RWPE1 (cell line): ENCODE measurements around the gene FTCD.

Source experiments
- CTCF ChIA-PET: fragments of 350-600 bp; sonication (Branson Sonifier 250); formaldehyde crosslinking; extraction: SDS; loops from one replicate; lab custom pipeline; 2021; lab: Yijun Ruan, JAX
- POLR2A ChIA-PET: fragments of 400-600 bp; formaldehyde crosslinking; extraction: SDS; loops from one replicate; lab custom pipeline; 2020; ENCODE audit warnings: antibody characterized with exemption; ENCODE audit not compliant: low non-redundant PET; lab: Yijun Ruan, JAX
- DNase-seq: peaks from one replicate; pipeline ENCODE4 v3.0.0; 2012; ENCODE audit warnings: low spot score
- H3K27ac ChIP-seq: fragments of 450-650 bp; 2 replicates; pipeline ENCODE4 v1.5.1; 2017
- CTCF ChIP-seq: fragments of 450-650 bp; conservative IDR thresholded peaks from 2 replicates; pipeline ENCODE4 v1.5.1; 2017; ENCODE audit warnings: low read depth, mild to moderate bottlenecking

FTCD gene

DNA sequence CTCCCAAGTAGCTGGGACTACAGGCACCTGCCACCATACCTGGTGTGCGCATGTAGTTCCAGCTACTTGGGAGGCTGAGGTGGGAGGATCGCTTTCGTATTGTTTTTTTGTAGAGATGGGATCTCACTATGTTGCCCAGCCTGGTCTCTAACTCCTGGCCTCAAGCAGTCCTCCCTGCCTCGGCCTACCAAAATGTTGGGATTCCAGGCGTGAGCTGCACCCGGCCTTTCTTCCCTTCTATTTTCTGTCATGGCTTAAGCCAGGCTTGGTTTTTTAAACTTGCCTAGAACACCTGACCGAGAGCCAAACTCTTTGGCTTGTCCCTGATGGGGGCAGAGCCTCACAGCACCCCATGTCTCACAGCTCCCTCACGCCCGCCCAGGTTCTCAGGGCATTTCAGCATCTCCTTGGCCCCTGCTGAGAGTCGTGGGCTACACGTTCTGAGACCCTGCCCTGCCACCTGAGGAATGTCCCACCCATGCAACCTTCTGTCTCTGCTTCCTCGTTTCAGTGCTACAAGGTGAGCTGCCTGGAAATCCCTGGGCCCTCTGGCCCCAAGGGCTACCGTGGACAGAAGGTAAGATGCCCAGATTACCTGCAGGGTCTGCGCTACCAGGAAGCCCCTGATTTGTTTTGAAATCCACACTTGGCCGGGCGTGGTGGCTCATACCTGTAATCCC lies 41.7 kb downstream of the FTCD start:
- ChIA-PET POLR2A (no interaction called here), CTCF (interaction anchor here (0.7 kb wide), 1 partner anchor 30 kb away, joined by 3 read pairs; no protein-coding TSS in a partner anchor)
- no peak for TF ChIP-seq CTCF
- DNase-seq, result no peak
- no peak overlapping the region for H3K27ac ChIP-seq

DNA sequence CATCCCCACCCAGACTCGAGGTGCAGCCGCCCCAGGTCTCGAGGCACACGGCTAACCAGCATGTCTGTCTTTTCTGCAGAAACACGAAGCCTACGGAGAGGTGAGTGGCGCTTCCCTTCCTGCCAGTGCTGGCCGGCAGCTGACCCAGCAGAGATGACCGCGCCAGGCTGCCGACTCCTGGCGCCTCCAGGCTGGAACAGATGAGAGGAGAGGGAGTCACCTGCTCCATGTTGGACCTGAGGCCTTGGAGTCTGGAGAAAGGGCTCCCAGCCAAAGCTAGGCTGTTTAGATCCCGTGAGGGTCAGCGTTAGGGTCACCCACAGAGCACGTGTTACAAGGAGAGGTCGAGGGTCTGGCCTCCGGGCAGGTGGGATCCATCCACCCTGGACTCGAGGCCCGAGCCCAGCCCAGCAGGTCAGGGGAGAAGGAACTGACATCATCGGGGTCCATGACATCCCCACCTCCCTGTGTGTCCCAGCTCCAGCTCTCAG lies 42.6 kb downstream of the FTCD start:
- TF ChIP-seq CTCF, result no peak
- ChIA-PET POLR2A (no interaction called here), CTCF (no interaction called here)
- DNase-seq, result no peak
- H3K27ac ChIP-seq, result no peak overlapping the region

DNA sequence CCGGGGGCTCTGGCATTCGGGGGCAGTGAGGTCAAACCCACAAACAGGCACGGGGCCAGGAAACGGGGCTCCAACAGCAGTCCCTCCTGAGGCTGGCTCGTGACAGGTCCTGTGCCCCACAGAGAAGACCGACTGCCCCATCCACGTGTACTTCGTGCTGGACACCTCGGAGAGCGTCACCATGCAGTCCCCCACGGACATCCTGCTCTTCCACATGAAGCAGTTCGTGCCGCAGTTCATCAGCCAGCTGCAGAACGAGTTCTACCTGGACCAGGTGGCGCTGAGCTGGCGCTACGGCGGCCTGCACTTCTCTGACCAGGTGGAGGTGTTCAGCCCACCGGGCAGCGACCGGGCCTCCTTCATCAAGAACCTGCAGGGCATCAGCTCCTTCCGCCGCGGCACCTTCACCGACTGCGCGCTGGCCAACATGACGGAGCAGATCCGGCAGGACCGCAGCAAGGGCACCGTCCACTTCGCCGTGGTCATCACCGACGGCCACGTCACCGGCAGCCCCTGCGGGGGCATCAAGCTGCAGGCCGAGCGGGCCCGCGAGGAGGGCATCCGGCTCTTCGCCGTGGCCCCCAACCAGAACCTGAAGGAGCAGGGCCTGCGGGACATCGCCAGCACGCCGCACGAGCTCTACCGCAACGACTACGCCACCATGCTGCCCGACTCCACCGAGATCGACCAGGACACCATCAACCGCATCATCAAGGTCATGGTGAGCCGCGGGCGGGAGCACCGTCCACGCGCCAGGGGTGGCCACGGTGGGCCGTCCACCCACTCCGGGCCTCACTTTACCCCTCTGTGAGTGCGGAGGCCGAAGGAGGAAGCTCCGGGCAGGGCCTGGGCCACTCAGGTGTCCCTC lies 43.3 kb downstream of the FTCD start:
- no peak for TF ChIP-seq CTCF
- no peak for DNase-seq
- ChIA-PET CTCF (no interaction called here), POLR2A (no interaction called here)
- H3K27ac ChIP-seq, result no peak overlapping the region

- no peak overlapping the region for H3K27ac ChIP-seq
- CTCF ChIA-PET, result no interaction called here
- POLR2A ChIA-PET, result no interaction called here
- DNase-seq, result no peak
- no peak for TF ChIP-seq CTCF
These were observed 44.2 kb downstream of the FTCD start for GRCh38 chr21:46111193-46111571.

- no peak for DNase-seq
- no peak overlapping the region for H3K27ac ChIP-seq
- ChIA-PET POLR2A (no interaction called here), CTCF (no interaction called here)
- no peak for TF ChIP-seq CTCF
These were observed 44.7 kb downstream of the FTCD start for GRCh38 chr21:46110499-46111192.

- TF ChIP-seq CTCF, result no peak
- H3K27ac ChIP-seq, result no peak overlapping the region
- CTCF ChIA-PET, result no interaction called here
- POLR2A ChIA-PET, result no interaction called here
- no peak for DNase-seq
These were observed 45.8 kb downstream of the FTCD start for GRCh38 chr21:46109313-46110221.
